GM04503 (cell line): Measurements from ENCODE around the gene AUNIP.

Source experiments
- DNase-seq: peaks from one replicate; pipeline ENCODE4 v3.0.0-alpha.2; 2012; ENCODE audit warnings: low read depth

The AUNIP gene

GRCh38 chr1:25794325-25794724 lies 64.9 kb downstream of the AUNIP start:
- no peak for DNase-seq

- DNase-seq: no peak
These were observed 65.6 kb downstream of the AUNIP start for GRCh38 chr1:25793585-25794170.

- DNase-seq: no peak
These were observed 67.1 kb downstream of the AUNIP start for GRCh38 chr1:25792115-25792514.

GRCh38 chr1:25790472-25790871 lies 68.8 kb downstream of the AUNIP start:
- DNase-seq: no peak

GRCh38 chr1:25787760-25788166 lies 71.5 kb downstream of the AUNIP start:
- DNase-seq: no peak

GRCh38 chr1:25786887-25787759 lies 72.1 kb downstream of the AUNIP start:
- DNase-seq: no peak

DNA sequence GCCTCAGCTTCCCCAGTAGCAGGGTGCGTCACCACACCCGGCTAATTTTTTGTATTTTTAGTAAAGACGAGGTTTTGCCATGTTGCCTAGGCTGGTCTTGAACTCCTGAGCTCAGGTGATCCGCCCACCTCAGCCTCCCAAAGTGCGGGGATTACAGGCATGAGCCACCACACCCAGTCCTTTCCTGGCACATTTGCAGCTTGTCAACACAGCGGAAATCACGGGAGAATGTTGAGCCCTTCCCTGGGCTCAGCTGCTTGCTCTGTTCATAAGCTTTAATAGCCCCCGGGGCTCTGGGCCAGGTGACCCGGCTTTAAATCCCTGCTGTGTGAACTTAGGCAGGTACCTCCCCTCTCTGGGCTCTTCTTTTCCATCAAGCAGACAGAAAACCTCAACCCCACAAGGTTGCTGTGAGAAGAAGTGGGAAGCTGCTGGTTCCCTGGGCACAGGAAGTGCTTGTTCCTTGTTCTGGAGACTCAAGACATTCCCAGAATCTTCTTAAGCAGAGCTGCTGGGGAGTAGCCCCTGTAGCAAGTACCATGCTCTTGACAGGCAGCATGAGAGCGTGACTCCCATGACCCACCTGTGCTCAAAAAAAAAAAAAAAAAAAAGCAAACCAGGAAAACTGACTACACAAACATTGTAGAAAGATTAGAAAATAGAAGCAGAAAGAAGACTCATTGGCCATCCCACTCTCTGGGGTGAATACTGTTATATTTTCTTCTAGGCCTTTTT lies 73.8 kb downstream of the AUNIP start:
- no peak for DNase-seq

DNA sequence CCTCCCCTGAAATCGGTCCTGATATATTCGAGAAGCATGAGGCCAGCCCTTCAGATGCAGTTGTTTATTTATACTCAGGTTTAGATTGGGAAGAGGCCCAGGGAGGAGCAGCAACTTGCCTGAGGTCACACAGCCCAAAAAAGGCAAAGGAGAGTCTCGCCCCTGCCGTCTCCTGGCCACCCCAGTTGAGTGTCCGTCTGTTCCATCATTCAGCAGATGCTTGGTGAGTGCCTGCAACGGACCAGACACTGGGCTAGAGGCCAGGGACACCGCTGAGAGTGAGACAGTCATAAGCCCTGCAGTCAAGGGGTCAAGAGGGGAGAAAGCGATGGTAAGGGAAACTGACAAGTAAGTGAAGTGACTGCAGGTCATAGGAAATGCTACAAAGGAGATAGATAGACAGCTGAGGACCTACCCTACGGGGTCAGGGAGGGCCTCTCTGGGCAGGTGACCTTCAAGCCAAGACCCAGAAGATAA lies 74.6 kb downstream of the AUNIP start:
- no peak for DNase-seq
